Smooth muscle cell (in vitro differentiated cells): ENCODE data around the gene PRKD1. TPM values are rescaled to one million over a fixed set of nuclear protein-coding genes. Genes with fewer than 3 reads are reported as not detected.

Source experiments
- DNase-seq: peaks from one replicate; lab custom pipeline; 2025; ENCODE audit not compliant: unreplicated experiment; lab: John Stamatoyannopoulos, UW
- H2AFZ ChIP-seq: fragments of 200-600 bp; sonication (generic); 2 replicates; pipeline ENCODE4 v1.6.0; 2016; ENCODE audit warnings: antibody characterized with exemption, low read depth, mild to moderate bottlenecking
- H3F3A ChIP-seq: fragments of 200-600 bp; sonication (generic); 2 replicates; pipeline ENCODE4 v1.6.0; 2017; ENCODE audit warnings: antibody characterized with exemption, low read depth
- H3K27ac ChIP-seq: fragments of 200-600 bp; sonication (generic); 2 replicates; pipeline ENCODE4 v1.5.1; 2016; ENCODE audit warnings: low read depth, mild to moderate bottlenecking
- H3K27me3 ChIP-seq: fragments of 200-600 bp; sonication (generic); 2 replicates; pipeline ENCODE4 v1.6.1; 2016; ENCODE audit warnings: low read depth, mild to moderate bottlenecking
- H3K36me3 ChIP-seq: fragments of 200-600 bp; sonication (generic); 2 replicates; pipeline ENCODE4 v1.5.1; 2016; ENCODE audit warnings: low read depth
- H3K4me1 ChIP-seq: fragments of 200-600 bp; sonication (generic); 2 replicates; pipeline ENCODE4 v1.5.1; 2016; ENCODE audit warnings: low read depth
- H3K4me2 ChIP-seq: fragments of 200-600 bp; sonication (generic); 2 replicates; pipeline ENCODE4 v1.6.0; 2016; ENCODE audit warnings: mild to moderate bottlenecking
- H3K4me3 ChIP-seq: fragments of 200-600 bp; sonication (generic); 2 replicates; pipeline ENCODE4 v1.5.1; 2016; ENCODE audit warnings: mild to moderate bottlenecking
- H3K79me2 ChIP-seq: fragments of 200-600 bp; sonication (generic); 2 replicates; pipeline ENCODE4 v1.6.0; 2016; ENCODE audit warnings: low read depth, mild to moderate bottlenecking
- H3K9ac ChIP-seq: fragments of 200-600 bp; sonication (generic); 2 replicates; pipeline ENCODE4 v1.6.0; 2016; ENCODE audit warnings: low read depth
- H3K9me3 ChIP-seq: fragments of 200-600 bp; sonication (generic); replicated peaks from 2 replicates; pipeline ENCODE4 v1.5.1; 2016; ENCODE audit warnings: low read depth
- H4K20me1 ChIP-seq: fragments of 200-600 bp; sonication (generic); 2 replicates; pipeline ENCODE4 v1.6.0; 2016; ENCODE audit warnings: low read depth
- CTCF ChIP-seq: fragments of 200-600 bp; sonication (generic); IDR thresholded peaks from 2 replicates; pipeline ENCODE4 v1.5.1; 2017; ENCODE audit warnings: borderline replicate concordance, mild to moderate bottlenecking, antibody characterized with exemption; ENCODE audit not compliant: insufficient read depth, poor library complexity, severe bottlenecking
- WGBS: methylation state at CpG from one replicate; pipeline ENCODE4 v1.1.7; 2016; ENCODE audit warnings: low lambda C conversion rate; 5-methylcytosine and 5-hydroxymethylcytosine counted together
- polyA plus RNA-seq: library from polyadenylated mRNA; unstranded; fragments of >200 nt; fragmentation: Nextera tagmentation; extraction: Ambion mirVana; gene quantifications from 2 replicates; pipeline ENCODE4 v1.2.1, GENCODE V29; 2016
- total RNA-seq: library from RNA; depleted of rRNA; stranded (reverse); fragments of >200 nt; gene quantifications from 2 replicates; pipeline ENCODE4 v1.2.3, GENCODE V29; 2014

Gene PRKD1
- total and polyA plus RNA-seq, 2 experiments from 2014 or later, result 3.7 to 7.2 TPM

- DNase-seq, result no peak
- H3K4me2 ChIP-seq, result no peak overlapping the region
- H3K27ac ChIP-seq, result no peak overlapping the region
These were observed 21.3 kb downstream of the PRKD1 start for GRCh38 chr14:29906256-29906870.

GRCh38 chr14:29905543-29905942 lies 22.1 kb downstream of the PRKD1 start:
- H3F3A ChIP-seq, result no peaks in the 10 kb centered on the region
- no peak overlapping the region for H2AFZ ChIP-seq
- no peaks in the 10 kb centered on the region for H3K27me3 ChIP-seq
- H3K4me2 ChIP-seq, result no peak overlapping the region
- DNase-seq, result no peak
- H3K4me3 ChIP-seq, result no peak overlapping the region
- peaks cover 3% of the 10 kb centered on the region for H3K79me2 ChIP-seq
- no peaks in the 10 kb centered on the region for H3K4me1 ChIP-seq
- no peak for TF ChIP-seq CTCF
- no peaks in the 10 kb centered on the region for H3K9me3 ChIP-seq
- no peaks in the 10 kb centered on the region for H3K36me3 ChIP-seq
- H3K27ac ChIP-seq, result no peak overlapping the region
- 85% methylated on average over 7 of the region's 7 CpGs for WGBS
- H4K20me1 ChIP-seq, result no peaks in the 10 kb centered on the region
- H3K9ac ChIP-seq, result no peak overlapping the region

More at GRCh38 chr14:29906256-29906870, 21.3 kb downstream of the PRKD1 start:
- Histone ChIP-seq H3K9me3 (no peaks in the 10 kb centered on the region), H3K4me3 (no peak overlapping the region), H3K36me3 (no peaks in the 10 kb centered on the region), H3K79me2 (peaks cover 3% of the 10 kb centered on the region), H3F3A (no peaks in the 10 kb centered on the region), H3K4me1 (no peaks in the 10 kb centered on the region), H2AFZ (no peak overlapping the region), H4K20me1 (no peaks in the 10 kb centered on the region), H3K9ac (no peak overlapping the region), H3K27me3 (no peaks in the 10 kb centered on the region)
- WGBS, result 90% methylated on average over 3 of the region's 3 CpGs
- no peak for TF ChIP-seq CTCF

GRCh38 chr14:29900609-29901350 lies 26.9 kb downstream of the PRKD1 start:
- Histone ChIP-seq H3K9ac (no peak overlapping the region), H3K79me2 (no peaks in the 10 kb centered on the region), H3K36me3 (no peaks in the 10 kb centered on the region), H3K4me2 (no peak overlapping the region), H3K4me3 (no peak overlapping the region), H3K9me3 (no peaks in the 10 kb centered on the region), H2AFZ (no peak overlapping the region), H3K4me1 (no peaks in the 10 kb centered on the region), H4K20me1 (no peaks in the 10 kb centered on the region), H3F3A (no peaks in the 10 kb centered on the region), H3K27me3 (no peaks in the 10 kb centered on the region), H3K27ac (no peak overlapping the region)
- WGBS, result 87% methylated on average over 4 of the region's 4 CpGs
- TF ChIP-seq CTCF, result no peak
- DNase-seq, result no peak
